Suprapubic skin (tissue), 3 donors: ENCODE results near the gene DDRGK1.

Source experiments
- CTCF ChIP-seq, 2 donors: fragments of 200-600 bp in 1 of 2; fragments of 450-650 bp in 1 of 2; sonication (generic) in 1 of 2; IDR thresholded peaks; one replicate each; pipeline ENCODE4 v1.5.1; 2016 to 2019; ENCODE audit warnings: antibody characterized with exemption in 2 of 2, mild to moderate bottlenecking in 1 of 2, moderate library complexity in 1 of 2
- EP300 ChIP-seq: sonication (generic); formaldehyde crosslinking; IDR thresholded peaks from one replicate; pipeline ENCODE4 v1.6.1; 2017; ENCODE audit warnings: antibody characterized with exemption

- no peak for TF ChIP-seq CTCF (IDR thresholded peaks at IDR 0.05)
- no peak for TF ChIP-seq EP300
These were observed 20.4 kb upstream of the DDRGK1 start for GRCh38 chr20:3224681-3225421.
